Measurements from ENCODE around the gene ATXN1. TPM values are rescaled to one million over a fixed set of nuclear protein-coding genes. Genes with fewer than 3 reads are reported as not detected.

Gene ATXN1
- total RNA-seq, 1 experiment from 2014 or later: 10.4 TPM

- peak; percentile 95 for DNase-seq (ENCODE audit: low read depth)
These were observed 1.6 kb upstream of the ATXN1 start for GRCh38 chr6:16762550-16763477.

GRCh38 chr6:16762268-16762549 lies 949 bp upstream of the ATXN1 start:
- peak; percentile 24 for DNase-seq (ENCODE audit: low read depth)

GRCh38 chr6:16761471-16762267 lies 409 bp upstream of the ATXN1 start:
- DNase-seq (ENCODE audit: low read depth): peak; percentile 84

GRCh38 chr6:16759646-16760515 lies 1.4 kb downstream of the ATXN1 start:
- peak; percentile 76 for DNase-seq (ENCODE audit: low read depth)

- no peak for DNase-seq (ENCODE audit: low read depth)
These were observed 2.0 kb downstream of the ATXN1 start for GRCh38 chr6:16759181-16759645.

GRCh38 chr6:16758163-16758975 lies 2.9 kb downstream of the ATXN1 start:
- peak; percentile 35 for DNase-seq (ENCODE audit: low read depth)

GRCh38 chr6:16757332-16757731 lies 3.9 kb downstream of the ATXN1 start:
- DNase-seq (ENCODE audit: low read depth): no peak

- DNase-seq (ENCODE audit: low read depth): no peak
These were observed 4.5 kb downstream of the ATXN1 start for GRCh38 chr6:16756660-16757255.

- no peak for DNase-seq (ENCODE audit: low read depth)
These were observed 5.7 kb downstream of the ATXN1 start for GRCh38 chr6:16755544-16755943.

GRCh38 chr6:16754876-16755275 lies 6.4 kb downstream of the ATXN1 start:
- no peak for DNase-seq (ENCODE audit: low read depth)

GRCh38 chr6:16754274-16754673 lies 7.0 kb downstream of the ATXN1 start:
- DNase-seq (ENCODE audit: low read depth): no peak

- no peak for DNase-seq (ENCODE audit: low read depth)
These were observed 7.9 kb downstream of the ATXN1 start for GRCh38 chr6:16753341-16753740.

- DNase-seq (ENCODE audit: low read depth): peak; percentile 91
These were observed 8.9 kb downstream of the ATXN1 start for GRCh38 chr6:16752206-16752866.

GRCh38 chr6:16751251-16751946 lies 9.9 kb downstream of the ATXN1 start:
- DNase-seq (ENCODE audit: low read depth): no peak

- no peak for DNase-seq (ENCODE audit: low read depth)
These were observed 10.7 kb downstream of the ATXN1 start for GRCh38 chr6:16750566-16750965.

- no peak for DNase-seq (ENCODE audit: low read depth)
These were observed 11.5 kb downstream of the ATXN1 start for GRCh38 chr6:16749516-16750485.

- DNase-seq (ENCODE audit: low read depth): no peak
These were observed 13.3 kb downstream of the ATXN1 start for GRCh38 chr6:16748025-16748319.

Measured in HT1080 (cell line).